CD4-positive, CD25-positive, alpha-beta regulatory T cell (primary cell): ENCODE results near the gene OMG. TPM values are rescaled to one million over a fixed set of nuclear protein-coding genes. Genes with fewer than 3 reads are reported as not detected.

Experiments
- ATAC-seq, 2 donors: fragments of 150-1000 bp; cut with Tn5 transposase; one replicate each; pipeline ENCODE4 v1.10.0; 2021; ENCODE audit warnings: low read depth in 2 of 2, moderate number of reproducible peaks in 2 of 2, moderate library complexity in 1 of 2
- DNase-seq, 3 donors: peaks; one replicate each; pipeline versions ENCODE4 v3.0.0 to v3.0.0-alpha.2; 2012 to 2022; ENCODE audit warnings: mixed read lengths in 1 of 3
- H3K27ac ChIP-seq: one replicate; pipeline ENCODE4 v1.7.0; 2013; ENCODE audit warnings: mild to moderate bottlenecking, low read length; ENCODE audit not compliant: insufficient read depth, poor library complexity, severe bottlenecking
- H3K27me3 ChIP-seq: one replicate; pipeline ENCODE4 v1.7.0; 2013; ENCODE audit warnings: low read length; ENCODE audit not compliant: control insufficient read depth, insufficient read depth
- H3K36me3 ChIP-seq: one replicate; pipeline ENCODE4 v1.7.0; 2013; ENCODE audit warnings: mild to moderate bottlenecking, low read length, moderate library complexity; ENCODE audit not compliant: control insufficient read depth, insufficient read depth
- H3K4me1 ChIP-seq: 2 replicates; pipeline ENCODE4 v1.7.0; 2013; ENCODE audit warnings: mild to moderate bottlenecking, low read length; ENCODE audit not compliant: insufficient read depth, control insufficient read depth, poor library complexity, severe bottlenecking
- H3K4me3 ChIP-seq: one replicate; pipeline ENCODE4 v1.7.0; 2013; ENCODE audit warnings: low read depth, mild to moderate bottlenecking, low read length, moderate library complexity
- H3K9me3 ChIP-seq, 2 experiments: 1 replicate in 1 of 2; 2 replicates in 1 of 2; pipeline ENCODE4 v1.7.0; 2013; ENCODE audit warnings: low read length in 2 of 2, mild to moderate bottlenecking in 1 of 2, moderate library complexity in 1 of 2; ENCODE audit not compliant: control insufficient read depth in 2 of 2
- H3K27ac Mint-ChIP-seq, 3 donors: one replicate each; pipeline ENCODE4 v1.8.0; 2020 to 2022; ENCODE audit warnings: mild to moderate bottlenecking in 3 of 3, mixed read lengths in 3 of 3, moderate library complexity in 2 of 3
- H3K27me3 Mint-ChIP-seq: one replicate; pipeline ENCODE4 v1.8.0; 2022; ENCODE audit warnings: mild to moderate bottlenecking, mixed read lengths
- H3K36me3 Mint-ChIP-seq: one replicate; pipeline ENCODE4 v1.8.0; 2020; ENCODE audit warnings: mixed read lengths
- H3K4me1 Mint-ChIP-seq, 4 donors: one replicate each; pipeline ENCODE4 v1.8.0; 2020 to 2022; ENCODE audit warnings: mixed read lengths in 4 of 4, mild to moderate bottlenecking in 1 of 4
- H3K4me3 Mint-ChIP-seq, 4 donors: one replicate each; pipeline ENCODE4 v1.8.0; 2020 to 2022; ENCODE audit warnings: mild to moderate bottlenecking in 4 of 4, mixed read lengths in 4 of 4, moderate library complexity in 3 of 4
- H3K9me3 Mint-ChIP-seq, 7 donors: one replicate each; pipeline ENCODE4 v1.8.0; 2020 to 2022; ENCODE audit warnings: mixed read lengths in 7 of 7, mild to moderate bottlenecking in 3 of 7, moderate library complexity in 2 of 7
- polyA plus RNA-seq, 4 donors: library from polyadenylated mRNA; unstranded; fragments of 300-500 nt; fragmentation: Illumina TruSeq; gene quantifications; one replicate each; pipeline ENCODE4 v1.2.3, GENCODE V29; 2021
- total RNA-seq: library from RNA; stranded (reverse); gene quantifications from one replicate; pipeline ENCODE4 v1.2.3, GENCODE V29; 2022

The OMG gene
- total and polyA plus RNA-seq, 5 donors from 2014 or later = 0.15 to 1.3 (median 0.33) TPM; not detected in 2

- no peaks in the 10 kb centered on the region for H3K36me3 ChIP-seq
- no peaks in the 10 kb centered on the region for H3K27me3 ChIP-seq
- no peak overlapping the region for H3K27ac ChIP-seq
- Mint-ChIP-seq H3K27me3 (no peaks in the 10 kb centered on the region), H3K36me3 (peaks cover 21% of the 10 kb centered on the region), H3K9me3 (no peaks in the 10 kb centered on the region), H3K4me3 (no peak overlapping the region), H3K4me1 (peaks cover 3 to 10% (median 5%) of the 10 kb centered on the region in 4 donors), H3K27ac (no peak overlapping the region)
- no peak for ATAC-seq
- no peak for DNase-seq
- H3K4me3 ChIP-seq = no peak overlapping the region
- H3K4me1 ChIP-seq = no peaks in the 10 kb centered on the region
- H3K9me3 ChIP-seq = no peaks in the 10 kb centered on the region
These were observed 47.8 kb downstream of the OMG start for GRCh38 chr17:31248986-31249834.

Other genes with a start within 250 kb of the OMG start
- gene NF1, start 202.3 kb downstream of the OMG start, total RNA-seq = 45.2 TPM
- gene NF1, start 202.3 kb downstream of the OMG start, polyA plus RNA-seq = 10 to 100 TPM; 19.7 to 47.3 (median 35.7) TPM
- 132 TPM for gene EVI2B, start 16.8 kb upstream of the OMG start, total RNA-seq
- 100 to 1,000 TPM in 3 of 4 donors, 10 to 100 TPM in 1; 83.8 to 106 (median 102) TPM for gene EVI2B, start 16.8 kb upstream of the OMG start, polyA plus RNA-seq
- gene EVI2A, start 24.4 kb upstream of the OMG start, total RNA-seq = 77.4 TPM
- gene EVI2A, start 24.4 kb upstream of the OMG start, polyA plus RNA-seq = 100 to 1,000 TPM in 1 of 4 donors, 10 to 100 TPM in 3; 47.5 to 111 (median 64.7) TPM
- gene RAB11FIP4, start 94.4 kb upstream of the OMG start, total RNA-seq = 79.7 TPM
- gene RAB11FIP4, start 94.4 kb upstream of the OMG start, polyA plus RNA-seq = 10 to 100 TPM; 23.1 to 28.4 (median 23.4) TPM